Activated T-helper 17 cell treated with anti-CD3 and anti-CD28 coated beads, Interleukin-2, amount 50 U/mL, for 72 hours (primary cell): ENCODE results near the gene PIP5KL1. TPM values are rescaled to one million over a fixed set of nuclear protein-coding genes. Genes with fewer than 3 reads are reported as not detected.

Source experiments
- total RNA-seq, 2 donors: library from RNA; stranded (reverse); gene quantifications; one replicate each; pipeline ENCODE4 v1.2.3, GENCODE V29; 2022

Gene PIP5KL1
- total RNA-seq, 2 donors from 2014 or later: 2.6 to 3.7 TPM

Other genes starting within 250 kb of the PIP5KL1 start
- under 1 TPM in 1 of 2 donors, not detected in 1; 0.13 TPM for gene CFAP157, start 223.8 kb downstream of the PIP5KL1 start, total RNA-seq
- gene PTRH1, start 215.1 kb downstream of the PIP5KL1 start, total RNA-seq: 10 to 100 TPM in 1 of 2 donors, 1 to 10 TPM in 1; 6.5 to 13.5 TPM
- gene TTC16, start 214.7 kb downstream of the PIP5KL1 start, total RNA-seq: 1 to 10 TPM; 1.8 to 2.0 TPM
- gene TOR2A, start 195.5 kb downstream of the PIP5KL1 start, total RNA-seq: 10 to 100 TPM in 1 of 2 donors, 1 to 10 TPM in 1; 8.5 to 15.7 TPM
- 10 to 100 TPM; 27.6 to 46.8 TPM for gene SH2D3C, start 152.1 kb downstream of the PIP5KL1 start, total RNA-seq
- gene CDK9, start 144.7 kb downstream of the PIP5KL1 start, total RNA-seq: 10 to 100 TPM; 82.8 to 94.2 TPM
- 10 to 100 TPM; 56.7 to 95.6 TPM for gene FPGS, start 127.9 kb downstream of the PIP5KL1 start, total RNA-seq
- 10 to 100 TPM in 1 of 2 donors, 1 to 10 TPM in 1; 10.0 to 18.7 TPM for gene ENG, start 76.1 kb downstream of the PIP5KL1 start, total RNA-seq
- gene AK1, start 53.1 kb downstream of the PIP5KL1 start, total RNA-seq: 10 to 100 TPM; 23.2 to 79.0 TPM
- 100 to 1,000 TPM in 1 of 2 donors, 10 to 100 TPM in 1; 61.7 to 124 TPM for gene ST6GALNAC6, start 31.2 kb downstream of the PIP5KL1 start, total RNA-seq
- 10 to 100 TPM; 19.6 to 19.8 TPM for gene ST6GALNAC4, start 13.7 kb downstream of the PIP5KL1 start, total RNA-seq
- gene DPM2, start 7.1 kb upstream of the PIP5KL1 start, total RNA-seq: 10 to 100 TPM; 29.4 to 54.5 TPM
- gene EEIG1, start 50.2 kb upstream of the PIP5KL1 start, total RNA-seq: 10 to 100 TPM; 29.6 to 37.8 TPM
- gene NAIF1, start 136.5 kb upstream of the PIP5KL1 start, total RNA-seq: 10 to 100 TPM in 1 of 2 donors, 1 to 10 TPM in 1; 9.0 to 15.0 TPM
- gene SLC25A25, start 137.5 kb upstream of the PIP5KL1 start, total RNA-seq: 10 to 100 TPM; 10.8 to 12.7 TPM
- 10 to 100 TPM; 15.3 to 32.3 TPM for gene PTGES2, start 197.0 kb upstream of the PIP5KL1 start, total RNA-seq
- not detected for gene LCN2, start 218.7 kb upstream of the PIP5KL1 start, total RNA-seq
- 10 to 100 TPM; 65.7 to 71.9 TPM for gene BBLN, start 229.5 kb upstream of the PIP5KL1 start, total RNA-seq